Right lobe of liver (tissue), 6 donors: ENCODE results near the gene ZNRD2. TPM values are rescaled to one million over a fixed set of nuclear protein-coding genes. Genes with fewer than 3 reads are reported as not detected.

Experiments
- ATAC-seq, 4 donors: fragments of 200-7000 bp; cut with Tn5 transposase; one replicate each; pipeline ENCODE4 v1.9.1; 2020; ENCODE audit warnings: mild to moderate bottlenecking in 4 of 4, moderate library complexity in 4 of 4
- DNase-seq, 3 donors: peaks; one replicate each; pipeline ENCODE4 v3.0.0-alpha.2; 2020
- H3K27ac ChIP-seq, 3 donors: fragments of 200-600 bp; one replicate each; pipeline ENCODE4 v1.8.0; 2022
- H3K27me3 ChIP-seq, 2 donors: fragments of 200-600 bp; one replicate each; pipeline ENCODE4 v1.8.0; 2022
- H3K36me3 ChIP-seq, 4 donors: fragments of 200-600 bp; sonication (generic) in 1 of 4; one replicate each; pipeline versions ENCODE4 v1.5.1 to v1.8.0; 2017 to 2022; ENCODE audit warnings: control low read depth in 1 of 4
- H3K4me1 ChIP-seq, 4 donors: fragments of 200-600 bp; sonication (generic) in 1 of 4; one replicate each; pipeline versions ENCODE4 v1.5.1 to v1.8.0; 2017 to 2022; ENCODE audit warnings: control low read depth in 1 of 4
- H3K4me3 ChIP-seq, 3 donors: fragments of 200-600 bp; one replicate each; pipeline ENCODE4 v1.8.0; 2022
- H3K9me3 ChIP-seq, 4 donors: fragments of 200-600 bp; sonication (generic) in 1 of 4; one replicate each; pipeline versions ENCODE4 v1.5.1 to v1.8.0; 2017 to 2022; ENCODE audit warnings: control low read depth in 1 of 4
- CTCF ChIP-seq, 4 donors: fragments of 200-600 bp in 3 of 4; fragments of 450-650 bp in 1 of 4; IDR thresholded peaks; one replicate each; pipeline versions ENCODE4 v1.5.1 to v1.8.0; 2016 to 2022; ENCODE audit warnings: antibody characterized with exemption in 4 of 4, mild to moderate bottlenecking in 2 of 4
- POLR2A ChIP-seq: fragments of 450-650 bp; IDR thresholded peaks from one replicate; pipeline ENCODE4 v1.6.1; 2017; ENCODE audit warnings: antibody characterized with exemption, mild to moderate bottlenecking
- WGBS: methylation state at CpG from one replicate; pipeline ENCODE4 v1.1.6; 2018; ENCODE audit warnings: low coverage, low lambda C conversion rate; ENCODE audit not compliant: insufficient coverage; ENCODE audit errors: missing lambda C conversion rate; 5-methylcytosine and 5-hydroxymethylcytosine counted together
- intact Hi-C, 2 donors: fragments of 100-400 bp; cut with DNase I; formaldehyde crosslinking; loops; one replicate each; pipeline versions ENCODE4 v1.11.2 to v1.14.1; 2022
- total RNA-seq, 6 experiments: library from RNA; depleted of rRNA in 2 of 6; stranded (reverse); fragments of >200 nt in 2 of 6; fragmentation: NEBNext Ultra II Directional in 3 of 6; extraction: Animal tissue kit (Norgen Biotek cat#: 25700) in 3 of 6; gene quantifications; one replicate each; pipeline versions ENCODE4 v1.1.0 to v1.2.4, GENCODE V29; 2016 to 2023
- donor health status: DM: no; HTN: yes; CAD: no.
- donor health status: DM: no; HTN: no; CAD: no.
- donor health status: DM: no; HTN: no; CAD: no.
- donor health status: DM: no; HTN: yes; CAD: no.
- donor health status: DM: no; HTN: yes; CAD: no.

Gene ZNRD2
- total RNA-seq, 6 experiments from 2014 or later: 11.6 to 43.2 (median 16.5) TPM

- intact Hi-C loops: no loop called here
- DNase-seq (no peak), ATAC-seq (no peak)
- no peak for TF ChIP-seq CTCF (IDR thresholded peaks at IDR 0.05)
- no peak for TF ChIP-seq POLR2A
- no peak overlapping the region for H3K27ac ChIP-seq
- H3K4me3 ChIP-seq: no peak overlapping the region
- no peaks in the 10 kb centered on the region for H3K9me3 ChIP-seq
- WGBS: 76% methylated on average over 5 of the region's 33 CpGs
- peaks cover 0 to 9% (median 4%) of the 10 kb centered on the region in 4 donors for H3K4me1 ChIP-seq
- peaks cover 0 to 31% (median 13%) of the 10 kb centered on the region in 4 donors for H3K36me3 ChIP-seq
- H3K27me3 ChIP-seq: no peaks in the 10 kb centered on the region
Observed at GRCh38 chr11:65617990-65618751, 47.9 kb downstream of the ZNRD2 start.

GRCh38 chr11:65618763-65619162 lies 48.5 kb downstream of the ZNRD2 start:
- peaks cover 0 to 33% (median 13%) of the 10 kb centered on the region in 4 donors for H3K36me3 ChIP-seq
- TF ChIP-seq POLR2A (no peak), CTCF (IDR thresholded peaks at IDR 0.05) (no peak)
- intact Hi-C loops: no loop called here
- H3K9me3 ChIP-seq: no peaks in the 10 kb centered on the region
- ATAC-seq: no peak
- WGBS: 87% methylated on average over 5 of the region's 14 CpGs
- no peak overlapping the region for H3K27ac ChIP-seq
- peaks cover 0 to 9% (median 3%) of the 10 kb centered on the region in 4 donors for H3K4me1 ChIP-seq
- H3K27me3 ChIP-seq: no peaks in the 10 kb centered on the region
- H3K4me3 ChIP-seq: no peak overlapping the region
- no peak for DNase-seq

- no peak for DNase-seq
- WGBS: 89% methylated on average over 6 of the region's 29 CpGs
- H3K36me3 ChIP-seq: peaks cover 0 to 39% (median 13%) of the 10 kb centered on the region in 4 donors
Observed at GRCh38 chr11:65619281-65619928, 49.1 kb downstream of the ZNRD2 start.

GRCh38 chr11:65620666-65621065 lies 50.4 kb downstream of the ZNRD2 start:
- ATAC-seq (no peak), DNase-seq (no peak)
- H3K36me3 ChIP-seq: peaks cover 0 to 46% (median 14%) of the 10 kb centered on the region in 4 donors
- H3K9me3 ChIP-seq: no peaks in the 10 kb centered on the region
- H3K27me3 ChIP-seq: no peaks in the 10 kb centered on the region
- H3K4me3 ChIP-seq: no peak overlapping the region
- TF ChIP-seq CTCF (IDR thresholded peaks at IDR 0.05): no peak
- no peak for TF ChIP-seq POLR2A
- H3K27ac ChIP-seq: no peak overlapping the region
- intact Hi-C loops: loop anchor here (10.0 kb wide), 3 partner anchors 84 to 204 kb away; no protein-coding TSS in a partner anchor
- H3K4me1 ChIP-seq: peaks cover 0 to 9% (median 3%) of the 10 kb centered on the region in 4 donors
- no CpG with 5 or more reads among the region's 19 CpGs for WGBS

More at GRCh38 chr11:65619281-65619928, 49.1 kb downstream of the ZNRD2 start:
- H3K27ac ChIP-seq: no peak overlapping the region
- intact Hi-C loops: no loop called here
- H3K4me3 ChIP-seq: no peak overlapping the region
- peaks cover 0 to 9% (median 3%) of the 10 kb centered on the region in 4 donors for H3K4me1 ChIP-seq
- H3K27me3 ChIP-seq: no peaks in the 10 kb centered on the region
- TF ChIP-seq CTCF (IDR thresholded peaks at IDR 0.05) (no peak), POLR2A (no peak)
- no peaks in the 10 kb centered on the region for H3K9me3 ChIP-seq
- no peak for ATAC-seq
